GM18867 (cell line): ENCODE data around the gene SBSN.
"Not testable (repeated sequence)": the region's sequence is repeated elsewhere in the genome, so short reads cannot be mapped to it uniquely, and the experiment has no call there.

Source experiments
- ATAC-seq: cut with Tn5 transposase; IDR thresholded peaks from one replicate; pipeline ENCODE4 v1.9.1; 2021; ENCODE audit warnings: mild to moderate bottlenecking, moderate library complexity; ENCODE audit not compliant: unreplicated experiment

SBSN gene

GRCh38 chr19:35478794-35479677 lies 49.1 kb downstream of the SBSN start:
- no peak for ATAC-seq

- ATAC-seq, result no peak
These were observed 52.0 kb downstream of the SBSN start for GRCh38 chr19:35476149-35476548.

GRCh38 chr19:35474594-35474993 lies 53.5 kb downstream of the SBSN start:
- ATAC-seq, result not testable (repeated sequence)

- no peak for ATAC-seq
These were observed 54.0 kb downstream of the SBSN start for GRCh38 chr19:35474104-35474503.
